Natural killer cell (primary cell): ENCODE data around the gene FZD2. TPM values are rescaled to one million over a fixed set of nuclear protein-coding genes. Genes with fewer than 3 reads are reported as not detected.

Source experiments
- ATAC-seq, 3 donors: fragments of 150-1000 bp in 2 of 3; fragments of 200-7000 bp in 1 of 3; cut with Tn5 transposase; 1 replicate in 1 of 3; 2 replicates in 2 of 3; pipeline ENCODE4 v1.10.0; 2021; ENCODE audit warnings: mild to moderate bottlenecking in 2 of 3, moderate library complexity in 2 of 3
- DNase-seq, 2 donors: peaks; one replicate each; pipeline versions ENCODE4 v3.0.0 to v3.0.0-alpha.2; 2013 to 2021; ENCODE audit warnings: mixed read lengths in 1 of 2
- H3K27ac ChIP-seq: one replicate; pipeline ENCODE4 v1.5.1; 2013; ENCODE audit warnings: mild to moderate bottlenecking, low read length
- H3K27me3 ChIP-seq: one replicate; pipeline ENCODE4 v1.6.1; 2013; ENCODE audit warnings: low read length; ENCODE audit not compliant: control insufficient read depth, insufficient read depth
- H3K36me3 ChIP-seq: one replicate; pipeline ENCODE4 v1.6.1; 2013; ENCODE audit warnings: low read length; ENCODE audit not compliant: control insufficient read depth, insufficient read depth
- H3K4me1 ChIP-seq: one replicate; pipeline ENCODE4 v1.6.1; 2013; ENCODE audit warnings: low read length; ENCODE audit not compliant: control insufficient read depth, insufficient read depth
- H3K4me3 ChIP-seq: one replicate; pipeline ENCODE4 v1.5.1; 2013; ENCODE audit warnings: low read length
- H3K9me3 ChIP-seq: one replicate; pipeline ENCODE4 v1.6.1; 2013; ENCODE audit warnings: low read length; ENCODE audit not compliant: control insufficient read depth, insufficient read depth
- H3K27ac Mint-ChIP-seq, 2 donors: one replicate each; pipeline ENCODE4 v1.8.0; 2022; ENCODE audit warnings: mild to moderate bottlenecking in 2 of 2, mixed read lengths in 2 of 2, moderate library complexity in 1 of 2
- H3K27me3 Mint-ChIP-seq, 2 donors: one replicate each; pipeline ENCODE4 v1.8.0; 2022; ENCODE audit warnings: low read depth in 2 of 2, mixed read lengths in 2 of 2
- H3K36me3 Mint-ChIP-seq: one replicate; pipeline ENCODE4 v1.8.0; 2022; ENCODE audit warnings: mixed read lengths
- H3K4me1 Mint-ChIP-seq, 2 donors: one replicate each; pipeline ENCODE4 v1.8.0; 2022; ENCODE audit warnings: mixed read lengths in 2 of 2
- H3K4me3 Mint-ChIP-seq: one replicate; pipeline ENCODE4 v1.8.0; 2022; ENCODE audit warnings: mild to moderate bottlenecking, moderate library complexity, mixed read lengths
- H3K9me3 Mint-ChIP-seq, 2 donors: one replicate each; pipeline ENCODE4 v1.8.0; 2022; ENCODE audit warnings: mixed read lengths in 2 of 2
- CTCF ChIP-seq: fragments of 200-600 bp; IDR thresholded peaks from one replicate; pipeline ENCODE4 v1.8.0; 2022; ENCODE audit warnings: antibody characterized with exemption
- WGBS: methylation state at CpG from one replicate; pipeline ENCODE4 v1.1.7; 2013; ENCODE audit warnings: missing lambda C conversion rate; ENCODE audit not compliant: insufficient coverage; 5-methylcytosine and 5-hydroxymethylcytosine counted together
- intact Hi-C: fragments of 100-400 bp; cut with micrococcal nuclease; formaldehyde crosslinking; loops from one replicate; pipeline ENCODE4 v1.14.2; 2022
- total RNA-seq, 4 donors: library from RNA; stranded (reverse); fragments of 120-200 nt in 1 of 4; gene quantifications; one replicate each; pipeline versions ENCODE4 v1.2.3 to v1.2.4, GENCODE V29; 2013 to 2022

Gene FZD2
- total RNA-seq, 3 donors from 2014 or later (not counting 1 experiment from before 2014, with no cell fraction given) = 0.27 to 0.55 (median 0.33) TPM

GRCh38 chr17:44601973-44602372, 44.7 kb downstream of the FZD2 start:
- ATAC-seq = no peak
- Histone ChIP-seq H3K9me3 (no peaks in the 10 kb centered on the region), H3K4me1 (no peaks in the 10 kb centered on the region), H3K27me3 (no peaks in the 10 kb centered on the region), H3K36me3 (no peaks in the 10 kb centered on the region), H3K4me3 (no peak overlapping the region), H3K27ac (no peak overlapping the region)
- Mint-ChIP-seq H3K36me3 (no peaks in the 10 kb centered on the region), H3K27me3 (peaks cover 0 to 4% of the 10 kb centered on the region in 2 donors), H3K9me3 (no peaks in the 10 kb centered on the region), H3K4me1 (no peaks in the 10 kb centered on the region), H3K27ac (no peak overlapping the region), H3K4me3 (no peak overlapping the region)
- TF ChIP-seq CTCF = no peak
- no peak for DNase-seq
- 65% methylated on average over 7 of the region's 9 CpGs for WGBS
- intact Hi-C loops = no loop called here

- Mint-ChIP-seq H3K27ac (no peak overlapping the region), H3K27me3 (peaks cover 0 to 4% of the 10 kb centered on the region in 2 donors), H3K36me3 (no peaks in the 10 kb centered on the region), H3K4me3 (no peak overlapping the region), H3K4me1 (no peaks in the 10 kb centered on the region), H3K9me3 (no peaks in the 10 kb centered on the region)
- Histone ChIP-seq H3K36me3 (no peaks in the 10 kb centered on the region), H3K4me3 (no peak overlapping the region), H3K27ac (no peak overlapping the region), H3K9me3 (no peaks in the 10 kb centered on the region), H3K27me3 (no peaks in the 10 kb centered on the region), H3K4me1 (no peaks in the 10 kb centered on the region)
- ATAC-seq (no peak), DNase-seq (no peak)
- WGBS = 57% methylated on average over 6 of the region's 6 CpGs
- no peak for TF ChIP-seq CTCF
- intact Hi-C loops = no loop called here
These were observed 45.1 kb downstream of the FZD2 start for GRCh38 chr17:44602390-44602789.

- H3K27ac Mint-ChIP-seq = no peak overlapping the region
- intact Hi-C loops = no loop called here
- peaks cover 0 to 4% of the 10 kb centered on the region in 2 donors for H3K27me3 Mint-ChIP-seq
- H3K4me3 ChIP-seq = no peak overlapping the region
- H3K4me1 Mint-ChIP-seq = no peaks in the 10 kb centered on the region
- no peak for TF ChIP-seq CTCF
- no peaks in the 10 kb centered on the region for H3K36me3 Mint-ChIP-seq
- no peaks in the 10 kb centered on the region for H3K4me1 ChIP-seq
- no peak for ATAC-seq
- DNase-seq = no peak
- no peaks in the 10 kb centered on the region for H3K36me3 ChIP-seq
- H3K27me3 ChIP-seq = no peaks in the 10 kb centered on the region
- WGBS = 95% methylated on average over 3 of the region's 3 CpGs
- H3K9me3 Mint-ChIP-seq = no peaks in the 10 kb centered on the region
- H3K9me3 ChIP-seq = no peaks in the 10 kb centered on the region
- H3K4me3 Mint-ChIP-seq = no peak overlapping the region
- no peak overlapping the region for H3K27ac ChIP-seq
These were observed 45.7 kb downstream of the FZD2 start for GRCh38 chr17:44602970-44603369.

- H3K4me3 ChIP-seq = no peak overlapping the region
- intact Hi-C loops = no loop called here
- 82% methylated on average over 6 of the region's 6 CpGs for WGBS
- no peaks in the 10 kb centered on the region for H3K9me3 ChIP-seq
- TF ChIP-seq CTCF = no peak
- Mint-ChIP-seq H3K27me3 (peaks cover 0 to 4% of the 10 kb centered on the region in 2 donors), H3K4me3 (no peak overlapping the region), H3K27ac (no peak overlapping the region), H3K4me1 (no peaks in the 10 kb centered on the region), H3K9me3 (no peaks in the 10 kb centered on the region), H3K36me3 (no peaks in the 10 kb centered on the region)
- no peak overlapping the region for H3K27ac ChIP-seq
- no peaks in the 10 kb centered on the region for H3K27me3 ChIP-seq
- no peak for ATAC-seq
- H3K4me1 ChIP-seq = no peaks in the 10 kb centered on the region
- DNase-seq = no peak
- H3K36me3 ChIP-seq = no peaks in the 10 kb centered on the region
These were observed 47.0 kb downstream of the FZD2 start for GRCh38 chr17:44604116-44604761.
